ENCODE data around the gene LCOR.
"Not testable (repeated sequence)": the region's sequence is repeated elsewhere in the genome, so short reads cannot be mapped to it uniquely, and the experiment has no call there.

LCOR gene

GRCh38 chr10:96922978-96923948 is 91.2 kb downstream of the LCOR start:
- intact Hi-C loops (cut with DNase I), result no loop called here
- DNase-seq, result no peak

GRCh38 chr10:96924861-96925260 is 92.8 kb downstream of the LCOR start:
- intact Hi-C loops (cut with DNase I), result no loop called here

DNA sequence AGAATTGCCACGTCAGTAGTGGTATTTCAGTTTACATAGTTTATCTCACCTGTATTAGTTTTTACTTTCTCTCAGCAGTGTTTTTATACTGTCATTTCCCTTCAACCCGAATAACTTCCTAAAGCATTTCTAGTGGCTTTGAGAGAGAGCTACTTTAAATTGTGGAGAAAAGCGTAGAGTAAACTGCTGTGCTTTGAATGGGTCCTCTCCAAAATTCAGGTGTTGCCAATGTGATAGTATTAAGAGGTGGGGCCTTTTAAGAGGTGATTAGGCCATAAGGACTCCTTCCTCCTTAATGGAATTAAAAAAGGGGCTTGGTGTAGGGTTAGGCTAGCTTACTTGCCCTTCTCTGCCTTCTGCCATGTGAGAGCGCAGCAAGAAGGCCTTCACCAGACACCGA is 98.4 kb downstream of the LCOR start:
- intact Hi-C loops (cut with DNase I), result no loop called here
- DNase-seq, result no peak

More at GRCh38 chr10:96924861-96925260, 92.8 kb downstream of the LCOR start:
- DNase-seq, result peak in 1 of 10 donors; percentile 43

DNA sequence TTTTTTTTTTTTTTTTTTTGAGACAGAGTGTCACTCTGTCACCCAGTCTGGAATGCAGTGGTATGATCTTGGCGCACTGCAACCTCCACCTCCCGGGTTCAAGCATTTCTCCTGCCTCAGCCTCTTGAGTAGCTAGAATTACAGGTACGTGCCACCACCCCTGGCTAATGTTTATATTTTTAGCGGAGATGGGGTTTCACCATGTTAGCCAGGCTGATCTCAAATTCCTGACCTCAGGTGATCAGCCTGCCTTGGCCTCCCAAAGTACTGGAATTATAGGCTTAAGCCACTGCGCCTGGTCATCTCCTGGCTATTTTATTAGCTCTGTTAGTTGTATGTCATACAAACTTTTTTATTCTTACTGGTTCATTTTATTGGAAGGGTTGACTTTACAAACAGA is 103.0 kb downstream of the LCOR start:
- DNase-seq, result peak in 1 of 10 donors; percentile 20
- intact Hi-C loops (cut with DNase I), result no loop called here

GRCh38 chr10:96935810-96936209 is 103.7 kb downstream of the LCOR start:
- intact Hi-C loops (cut with DNase I), result no loop called here
- peak in 1 of 10 donors; percentile 16 for DNase-seq

DNA sequence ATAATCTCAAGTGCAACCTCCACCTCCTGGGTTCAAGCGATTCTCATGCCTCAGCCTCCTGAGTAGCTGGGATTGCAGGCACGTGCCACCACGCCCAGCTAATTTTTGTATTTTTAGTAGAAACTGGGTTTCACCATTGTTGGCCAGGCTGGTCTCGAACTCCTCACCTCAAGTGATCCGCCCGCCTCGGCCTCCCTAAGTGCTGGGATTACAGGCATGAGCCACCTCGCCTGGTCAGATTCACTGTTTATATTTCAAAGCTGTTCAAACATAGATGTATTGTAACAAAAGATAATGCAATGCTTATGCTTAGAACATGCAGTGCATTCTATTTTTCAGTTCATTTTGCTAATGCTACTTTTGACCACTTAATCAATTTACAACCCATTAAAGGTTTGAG is 111.1 kb downstream of the LCOR start:
- DNase-seq, result peak in 1 of 10 donors; percentile 62
- intact Hi-C loops (cut with DNase I), result not testable (repeated sequence)

- no peak for DNase-seq
- intact Hi-C loops (cut with DNase I), result no loop called here
Measured at GRCh38 chr10:96947036-96947435, 114.9 kb downstream of the LCOR start.

DNA sequence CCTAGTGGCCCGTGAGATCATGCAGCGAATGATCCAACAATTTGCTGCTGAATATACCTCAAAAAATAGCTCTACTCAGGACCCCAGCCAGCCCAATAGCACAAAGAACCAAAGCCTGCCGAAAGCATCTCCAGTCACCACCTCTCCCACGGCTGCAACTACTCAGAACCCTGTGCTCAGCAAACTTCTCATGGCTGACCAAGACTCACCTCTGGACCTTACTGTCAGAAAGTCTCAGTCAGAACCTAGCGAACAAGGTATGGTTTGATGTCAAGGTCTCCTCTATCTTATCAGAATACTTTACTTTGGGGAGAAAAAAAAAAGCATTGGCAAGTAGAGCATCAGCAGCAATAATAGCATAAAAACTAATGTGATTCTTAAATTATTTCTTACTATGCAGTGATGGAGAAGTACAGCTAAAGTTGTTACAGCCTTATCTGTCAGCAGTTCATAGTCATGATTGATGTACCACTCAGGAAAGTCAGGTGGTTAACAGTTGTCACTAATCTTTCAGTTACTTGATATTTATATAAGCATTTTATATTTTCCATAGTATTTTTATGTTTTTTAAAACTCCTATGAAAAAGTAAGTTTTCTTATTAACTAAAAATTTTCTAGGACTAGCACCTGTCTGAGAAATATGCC is 117.1 kb downstream of the LCOR start:
- peak in 1 of 10 donors; percentile 11 for DNase-seq
- intact Hi-C loops (cut with DNase I), result no loop called here

DNA sequence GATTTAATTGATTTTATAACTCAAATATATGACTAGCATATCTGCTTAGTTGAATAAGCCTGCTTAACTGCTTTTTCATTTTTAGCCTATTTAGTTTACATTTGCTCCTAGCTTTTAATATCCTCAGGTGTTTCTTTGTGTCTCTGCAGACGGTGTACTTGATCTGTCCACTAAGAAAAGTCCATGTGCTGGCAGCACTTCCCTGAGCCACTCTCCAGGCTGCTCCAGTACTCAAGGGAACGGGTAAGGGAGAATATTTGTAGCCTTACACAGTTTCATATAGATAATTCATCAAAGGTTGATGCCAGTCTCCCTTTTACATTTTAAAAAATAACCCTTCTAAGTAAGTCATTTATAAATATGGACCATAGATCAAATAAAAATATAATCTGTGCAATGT is 119.9 kb downstream of the LCOR start:
- DNase-seq, result no peak
- intact Hi-C loops (cut with DNase I), result no loop called here

GRCh38 chr10:96955794-96956193 is 123.7 kb downstream of the LCOR start:
- intact Hi-C loops (cut with DNase I), result no loop called here
- no peak for DNase-seq

- DNase-seq, result no peak
- intact Hi-C loops (cut with DNase I), result no loop called here
Measured at GRCh38 chr10:96958071-96958470, 126.0 kb downstream of the LCOR start.

- intact Hi-C loops (cut with DNase I), result no loop called here
- no peak for DNase-seq
Measured at GRCh38 chr10:96959733-96960132, 127.6 kb downstream of the LCOR start.

- DNase-seq, result no peak
- intact Hi-C loops (cut with DNase I), result no loop called here
Measured at GRCh38 chr10:96960872-96961271, 128.8 kb downstream of the LCOR start.

- DNase-seq, result no peak
- intact Hi-C loops (cut with DNase I), result no loop called here
Measured at GRCh38 chr10:96964131-96964530, 132.0 kb downstream of the LCOR start.

DNA sequence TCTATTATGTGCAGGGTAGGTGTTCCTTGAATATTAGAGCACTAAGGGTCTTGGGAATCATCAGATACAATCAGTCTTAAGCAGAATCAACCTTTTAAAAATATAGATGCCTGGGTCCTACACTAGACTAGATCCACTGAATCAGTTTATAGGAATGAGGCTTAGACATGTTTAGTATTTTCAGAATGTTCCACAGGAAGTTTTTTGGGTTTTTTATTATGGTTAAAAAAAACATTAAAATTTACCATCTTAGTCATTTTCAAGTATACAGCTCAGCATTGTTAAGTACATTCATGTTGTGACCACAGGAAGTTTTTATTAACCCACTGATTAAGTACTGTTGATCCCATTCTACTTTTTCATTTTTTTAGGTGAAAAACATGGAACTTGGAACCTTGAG is 135.7 kb downstream of the LCOR start:
- DNase-seq, result no peak
- intact Hi-C loops (cut with DNase I), result no loop called here

DNA sequence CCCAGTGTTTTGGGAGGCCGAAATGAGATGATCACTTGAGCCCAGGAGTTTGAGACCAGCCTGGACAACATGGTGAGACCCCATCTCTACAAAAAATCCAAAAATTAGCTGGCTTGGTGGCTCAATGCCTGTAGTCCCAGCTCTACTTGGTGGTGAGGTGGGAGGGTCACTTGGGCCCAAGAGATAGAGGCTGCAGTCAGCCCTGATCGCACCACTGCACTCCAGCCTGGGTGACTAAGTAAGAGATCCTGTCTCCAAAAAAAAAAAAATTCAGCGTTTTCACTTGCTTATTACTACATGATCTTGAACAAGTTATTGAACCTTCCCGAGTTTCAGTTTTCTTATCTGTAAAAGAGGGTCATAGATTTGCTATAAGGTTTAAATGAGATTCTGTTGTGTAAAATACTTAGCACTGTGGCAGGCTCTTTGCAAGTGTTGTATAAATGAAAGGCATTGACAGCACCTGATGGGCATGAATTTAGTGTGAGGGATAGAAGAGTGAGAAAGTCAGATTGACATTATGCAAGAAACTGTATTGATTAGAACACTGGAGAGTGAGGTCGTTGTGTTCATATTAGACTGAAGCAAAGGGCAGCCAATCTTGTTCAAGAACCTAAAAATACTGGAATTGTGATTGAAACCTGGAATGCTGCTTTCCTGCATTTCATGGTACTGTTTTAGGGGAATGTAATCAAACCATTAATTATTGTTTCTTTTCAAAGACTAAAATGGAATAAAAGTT is 136.8 kb downstream of the LCOR start:
- intact Hi-C loops (cut with DNase I), result no loop called here
- no peak for DNase-seq

DNA sequence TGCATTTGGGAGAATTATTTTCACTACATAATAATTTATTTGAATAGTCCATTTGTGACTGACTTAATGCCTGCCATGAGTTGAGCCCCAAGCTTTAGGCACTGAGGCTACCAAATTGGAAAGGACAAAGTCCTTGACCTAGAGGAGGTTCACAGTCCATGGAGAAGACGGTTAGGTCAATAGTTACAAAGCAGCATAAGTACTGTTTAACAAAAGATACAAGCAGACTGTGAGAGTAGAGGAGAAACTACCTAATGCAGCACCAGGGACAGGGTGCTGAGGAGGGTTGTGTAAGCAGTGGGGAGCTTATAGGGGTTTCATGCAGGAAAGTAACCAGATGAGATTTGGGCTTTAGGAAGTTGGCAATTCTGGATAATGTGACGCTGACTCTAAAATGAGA is 139.2 kb downstream of the LCOR start:
- intact Hi-C loops (cut with DNase I), result no loop called here
- no peak for DNase-seq

GRCh38 chr10:96972264-96972663 is 140.2 kb downstream of the LCOR start:
- intact Hi-C loops (cut with DNase I), result no loop called here
- DNase-seq, result no peak

DNA sequence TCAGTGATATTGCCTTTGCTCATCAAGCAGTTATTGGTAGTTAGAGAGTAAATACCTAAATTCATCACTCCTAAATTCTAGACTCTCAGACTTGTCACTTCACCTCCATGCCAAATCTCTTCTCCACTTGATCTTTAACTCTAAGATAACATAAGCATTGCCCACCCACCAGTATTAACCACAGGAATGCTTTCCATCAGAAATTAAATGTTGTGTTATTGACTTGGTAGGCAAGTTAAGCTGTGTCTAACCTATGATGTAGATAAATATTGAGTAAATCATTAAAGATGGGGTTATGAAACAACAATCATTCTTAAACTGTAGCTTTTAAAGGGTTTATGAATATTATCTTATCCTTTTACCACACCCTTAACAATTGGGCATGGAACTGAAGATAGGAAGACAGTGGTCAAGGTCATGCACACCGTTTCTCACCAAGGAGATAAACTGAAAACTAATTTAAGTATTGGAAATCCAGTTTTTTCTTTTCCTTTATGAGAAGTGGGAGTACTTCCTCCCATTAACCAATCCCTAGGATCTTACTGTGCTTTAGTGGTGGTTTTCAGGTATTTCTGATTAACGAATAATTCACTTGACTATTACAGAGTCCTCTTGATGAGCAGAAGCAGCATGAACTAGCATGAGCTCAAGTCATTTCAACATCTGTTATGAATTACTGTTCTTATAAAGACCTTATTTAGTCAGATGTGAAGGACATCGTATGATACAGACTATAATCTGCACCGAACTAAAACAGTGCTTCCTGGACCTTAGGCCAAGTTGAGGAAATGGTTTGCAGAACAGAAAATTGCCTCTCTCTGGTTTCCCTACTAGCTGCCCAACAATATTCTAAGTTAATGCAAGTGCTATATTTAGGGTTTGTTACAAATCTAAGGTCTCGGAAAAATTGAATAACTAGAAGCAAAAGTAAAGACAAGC is 142.0 kb downstream of the LCOR start:
- intact Hi-C loops (cut with DNase I), result no loop called here
- DNase-seq, result no peak

GRCh38 chr10:96975136-96975535 is 143.0 kb downstream of the LCOR start:
- intact Hi-C loops (cut with DNase I), result no loop called here
- no peak for DNase-seq
